RWPE1 (cell line): ENCODE results near the gene ZDHHC3.

ENCODE experiments used
- CTCF ChIA-PET: fragments of 350-600 bp; sonication (Branson Sonifier 250); formaldehyde crosslinking; extraction: SDS; loops from one replicate; lab custom pipeline; 2021; lab: Yijun Ruan, JAX
- POLR2A ChIA-PET: fragments of 400-600 bp; formaldehyde crosslinking; extraction: SDS; loops from one replicate; lab custom pipeline; 2020; ENCODE audit warnings: antibody characterized with exemption; ENCODE audit not compliant: low non-redundant PET; lab: Yijun Ruan, JAX
- DNase-seq: peaks from one replicate; pipeline ENCODE4 v3.0.0; 2012; ENCODE audit warnings: low spot score
- H3K27ac ChIP-seq: fragments of 450-650 bp; 2 replicates; pipeline ENCODE4 v1.5.1; 2017
- CTCF ChIP-seq: fragments of 450-650 bp; conservative IDR thresholded peaks from 2 replicates; pipeline ENCODE4 v1.5.1; 2017; ENCODE audit warnings: low read depth, mild to moderate bottlenecking

The ZDHHC3 gene

DNA sequence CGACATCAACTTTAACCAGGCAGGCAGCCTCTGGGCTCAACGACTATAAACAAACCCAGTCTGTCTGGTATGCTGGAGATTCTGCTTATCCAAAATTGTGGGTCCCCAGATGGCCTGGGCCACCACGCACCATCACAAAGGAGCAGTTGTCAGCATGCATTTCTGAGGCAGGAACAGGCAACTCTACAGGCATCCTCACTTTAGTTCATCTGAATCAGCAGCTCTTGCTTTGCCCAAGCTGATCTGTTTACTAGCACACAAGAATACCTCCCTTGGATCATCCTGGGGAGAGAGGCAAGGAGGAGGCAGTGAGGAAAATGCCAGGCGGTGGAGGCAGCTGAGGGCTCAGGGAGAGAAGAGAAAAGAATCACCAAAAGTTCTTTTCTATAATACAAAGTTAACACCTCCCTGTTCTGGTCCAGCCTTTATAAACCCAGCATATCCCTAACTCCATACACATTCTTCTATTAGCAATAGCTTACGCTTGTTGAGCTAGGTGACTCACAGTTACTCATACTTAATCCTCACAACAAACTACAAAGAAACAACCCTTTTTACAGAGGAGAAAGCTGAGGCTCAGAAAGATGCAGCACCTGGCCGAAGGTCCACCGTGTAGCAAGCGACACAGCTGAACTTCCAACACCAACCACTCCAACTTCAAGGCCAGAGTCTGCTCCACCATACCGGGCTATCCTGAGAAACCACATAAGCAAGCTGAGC is 33.6 kb downstream of the ZDHHC3 start:
- H3K27ac ChIP-seq = peak overlapping the region; percentile 37
- TF ChIP-seq CTCF = no peak
- CTCF ChIA-PET = no interaction called here
- peak; percentile 69 for DNase-seq
- POLR2A ChIA-PET = no interaction called here

GRCh38 chr3:44939581-44940036 is 36.4 kb downstream of the ZDHHC3 start:
- no peak for DNase-seq
- TF ChIP-seq CTCF = no peak
- ChIA-PET POLR2A (no interaction called here), CTCF (interaction anchor here (0.6 kb wide), 1 partner anchor 284 kb away, joined by 5 read pairs; no protein-coding TSS in a partner anchor)
- H3K27ac ChIP-seq = peak overlapping the region; percentile 15; the same call in 1 of the 2 replicates

GRCh38 chr3:44932986-44933944 is 42.7 kb downstream of the ZDHHC3 start:
- H3K27ac ChIP-seq = no peak overlapping the region
- ChIA-PET POLR2A (no interaction called here), CTCF (no interaction called here)
- no peak for DNase-seq
- TF ChIP-seq CTCF = no peak

GRCh38 chr3:44932271-44932670 is 43.7 kb downstream of the ZDHHC3 start:
- TF ChIP-seq CTCF = no peak
- CTCF ChIA-PET = no interaction called here

DNA sequence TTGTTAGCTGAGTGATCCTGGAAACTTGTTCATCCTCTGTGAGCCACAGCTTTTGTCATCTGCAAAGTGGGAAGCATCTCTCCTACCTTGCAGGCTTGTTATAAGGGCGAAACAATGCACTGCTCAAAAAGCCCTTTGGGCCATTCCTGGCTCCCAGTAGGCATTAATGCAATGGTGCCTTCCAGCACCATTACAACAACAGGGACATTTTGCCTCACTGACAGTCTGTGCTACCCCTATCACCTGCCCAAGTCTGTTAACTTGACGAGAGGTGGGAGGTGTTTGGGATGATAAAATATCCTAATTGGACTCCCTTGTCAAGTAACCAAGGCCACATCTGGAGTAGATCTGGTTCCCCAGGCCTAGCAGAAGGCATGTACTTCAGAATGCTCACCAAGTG is 44.2 kb downstream of the ZDHHC3 start:
- TF ChIP-seq CTCF = no peak
- POLR2A ChIA-PET = no interaction called here
- no peak overlapping the region for H3K27ac ChIP-seq
- DNase-seq = no peak
- CTCF ChIA-PET = no interaction called here

More at GRCh38 chr3:44932271-44932670, 43.7 kb downstream of the ZDHHC3 start:
- POLR2A ChIA-PET = no interaction called here
- DNase-seq = no peak
- no peak overlapping the region for H3K27ac ChIP-seq

- TF ChIP-seq CTCF = no peak
- no peak overlapping the region for H3K27ac ChIP-seq
- no peak for DNase-seq
- CTCF ChIA-PET = interaction anchor here (0.6 kb wide), 1 partner anchor 52 kb away, joined by 3 read pairs; no protein-coding TSS in a partner anchor
- POLR2A ChIA-PET = no interaction called here
Observed at GRCh38 chr3:44930911-44931310, 45.1 kb downstream of the ZDHHC3 start.
